Heart left ventricle (tissue), 16 donors: ENCODE results near the gene SECTM1. TPM values are rescaled to one million over a fixed set of nuclear protein-coding genes. Genes with fewer than 3 reads are reported as not detected.

ENCODE experiments used
- ATAC-seq, 4 donors: fragments of 200-7000 bp; cut with Tn5 transposase; one replicate each; pipeline ENCODE4 v1.9.1; 2020 to 2022; ENCODE audit warnings: moderate library complexity in 4 of 4, mild to moderate bottlenecking in 3 of 4, moderate number of reproducible peaks in 1 of 4
- DNase-seq, 5 donors: peaks; one replicate each; pipeline ENCODE4 v3.0.0-alpha.2; 2020
- H3K27ac ChIP-seq, 12 donors: fragments of 200-600 bp; sonication (generic) in 4 of 12; one replicate each; pipeline versions ENCODE4 v1.5.0 to v1.8.0; 2016 to 2022; ENCODE audit warnings: mild to moderate bottlenecking in 2 of 12
- H3K27me3 ChIP-seq, 9 donors: fragments of 200-600 bp; sonication (generic) in 2 of 9; one replicate each; pipeline versions ENCODE4 v1.5.1 to v1.8.0; 2016 to 2022; ENCODE audit warnings: mild to moderate bottlenecking in 3 of 9
- H3K36me3 ChIP-seq, 9 donors: fragments of 200-600 bp; sonication (generic) in 2 of 9; one replicate each; pipeline versions ENCODE4 v1.5.0 to v1.8.0; 2018 to 2022; ENCODE audit warnings: mild to moderate bottlenecking in 2 of 9
- H3K4me1 ChIP-seq, 12 donors: fragments of 200-600 bp; sonication (generic) in 4 of 12; one replicate each; pipeline versions ENCODE4 v1.5.0 to v1.8.0; 2016 to 2022; ENCODE audit warnings: mild to moderate bottlenecking in 3 of 12
- H3K4me3 ChIP-seq, 12 donors: fragments of 200-600 bp; sonication (generic) in 4 of 12; one replicate each; pipeline versions ENCODE4 v1.5.0 to v1.8.0; 2017 to 2022; ENCODE audit warnings: mild to moderate bottlenecking in 9 of 12, moderate library complexity in 4 of 12
- H3K9me3 ChIP-seq, 12 donors: fragments of 200-600 bp; sonication (generic) in 4 of 12; one replicate each; pipeline versions ENCODE4 v1.5.0 to v1.8.0; 2016 to 2022; ENCODE audit warnings: mild to moderate bottlenecking in 1 of 12
- POLR2A ChIP-seq, 2 donors: fragments of 450-650 bp; IDR thresholded peaks; one replicate each; pipeline ENCODE4 v1.6.1; 2017; ENCODE audit warnings: antibody characterized with exemption in 2 of 2, mild to moderate bottlenecking in 2 of 2, moderate library complexity in 2 of 2
- WGBS, 4 donors: extraction: QIAGEN DNeasy Blood & Tissue Kit in 2 of 4; methylation state at CpG; one replicate each; pipeline versions ENCODE4 v1.1.5 to v1.1.7; 2013 to 2018; 5-methylcytosine and 5-hydroxymethylcytosine counted together
- intact Hi-C, 10 donors: fragments of 100-400 bp; cut with DNase I; formaldehyde crosslinking; loops; one replicate each; pipeline versions ENCODE4 v1.11.1 to v1.14.2; 2022
- polyA plus RNA-seq, 2 donors: library from polyadenylated mRNA; stranded (reverse); fragments of 200-250 nt; gene quantifications; one replicate each; pipeline ENCODE4 v1.2.3, GENCODE V29; 2013
- total RNA-seq, 9 donors: library from RNA; depleted of rRNA in 2 of 9; stranded (reverse); fragments of >200 nt in 2 of 9; fragmentation: NEBNext Ultra II Directional in 3 of 9; extraction: Animal tissue kit (Norgen Biotek cat#: 25700) in 3 of 9; gene quantifications; one replicate each; pipeline versions ENCODE4 v1.1.0 to v1.2.4, GENCODE V29; 2016 to 2023
- TF ChIP-seq, protein P1 (sequence below), 12 donors: fragments of 200-600 bp; sonication (generic) in 4 of 12; IDR thresholded peaks; one replicate each; pipeline versions ENCODE4 v1.5.0 to v1.8.0; 2018 to 2022; ENCODE audit warnings: antibody characterized with exemption in 12 of 12, mild to moderate bottlenecking in 5 of 12
- donor health status: ischemic (EF 13 %, LVEDD 7.1; RV severe dilation, severe dysfunction).
- donor health status: healthy with polysubstance abuse.
- donor health status: DM: no; HTN: yes; CAD: no.
- donor health status: DM: no; HTN: no; CAD: no.
- donor health status: ischemic (EF 25% LVEDD 6.9; RV normal size, moderate dysfunction).
- donor health status: ischemic (EF 25% LVEDD 5.7; RV mildly dilated, moderate dysfunction).
- donor health status: healthy.
- donor health status: DM: yes; HTN: yes; CAD: no.
- donor health status: ischemic (EF 35%, LVEDD 5.7; RV mildly dilated, moderate dysfunction).
- donor health status: nonischemic (EF 11% LVEDD 7.7; RV severe dilation, severe dysfunction).
- donor health status: DM: yes; HTN: yes; CAD: no.
- donor health status: PGD.
- donor health status: ischemic (EF 29% LVEDD 5.4; RV normal size, mild dysfunction).
- donor health status: nonischemic (EF 23%, LVEDD 6.1; RV moderate dilation, normal function).

Gene SECTM1
- total and polyA plus RNA-seq, 11 donors: 2.3 to 41.6 (median 3.4) TPM

DNA sequence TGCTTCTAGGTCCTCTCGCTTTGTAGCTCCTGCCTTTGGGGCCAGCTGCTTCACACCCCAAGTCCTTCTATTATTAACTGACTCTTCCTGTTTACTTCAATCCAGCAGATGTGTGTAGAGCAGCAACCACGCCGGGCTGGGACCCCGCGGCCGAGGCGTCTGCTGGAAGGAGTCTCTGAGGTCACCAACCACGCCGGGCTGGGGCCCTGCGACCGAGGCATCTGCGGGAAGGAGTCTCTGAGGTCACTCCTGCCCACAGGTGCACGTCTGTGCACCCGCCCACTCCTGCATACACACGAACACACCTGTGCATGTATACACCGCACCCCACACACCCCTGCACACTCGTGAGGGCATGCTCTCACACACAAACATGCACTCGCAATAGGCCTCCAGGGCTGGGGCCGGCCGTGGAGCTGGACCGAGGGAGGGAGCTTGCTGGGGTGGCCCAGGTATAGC is 17.7 kb upstream of the SECTM1 start:
- no peak for TF ChIP-seq POLR2A (IDR thresholded peaks at IDR 0.05)
- TF ChIP-seq, protein P1, sequence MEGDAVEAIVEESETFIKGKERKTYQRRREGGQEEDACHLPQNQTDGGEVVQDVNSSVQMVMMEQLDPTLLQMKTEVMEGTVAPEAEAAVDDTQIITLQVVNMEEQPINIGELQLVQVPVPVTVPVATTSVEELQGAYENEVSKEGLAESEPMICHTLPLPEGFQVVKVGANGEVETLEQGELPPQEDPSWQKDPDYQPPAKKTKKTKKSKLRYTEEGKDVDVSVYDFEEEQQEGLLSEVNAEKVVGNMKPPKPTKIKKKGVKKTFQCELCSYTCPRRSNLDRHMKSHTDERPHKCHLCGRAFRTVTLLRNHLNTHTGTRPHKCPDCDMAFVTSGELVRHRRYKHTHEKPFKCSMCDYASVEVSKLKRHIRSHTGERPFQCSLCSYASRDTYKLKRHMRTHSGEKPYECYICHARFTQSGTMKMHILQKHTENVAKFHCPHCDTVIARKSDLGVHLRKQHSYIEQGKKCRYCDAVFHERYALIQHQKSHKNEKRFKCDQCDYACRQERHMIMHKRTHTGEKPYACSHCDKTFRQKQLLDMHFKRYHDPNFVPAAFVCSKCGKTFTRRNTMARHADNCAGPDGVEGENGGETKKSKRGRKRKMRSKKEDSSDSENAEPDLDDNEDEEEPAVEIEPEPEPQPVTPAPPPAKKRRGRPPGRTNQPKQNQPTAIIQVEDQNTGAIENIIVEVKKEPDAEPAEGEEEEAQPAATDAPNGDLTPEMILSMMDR (IDR thresholded peaks at IDR 0.05): no peak
- H3K9me3 ChIP-seq: no peaks in the 10 kb centered on the region
- H3K36me3 ChIP-seq: no peaks in the 10 kb centered on the region
- DNase-seq: no peak
- 58 to 67% (median 63%) methylated on average over 19 to 21 of the region's 21 CpGs for WGBS, 4 donors
- peaks cover 0 to 14% (median 3%) of the 10 kb centered on the region in 12 donors for H3K4me1 ChIP-seq
- H3K27me3 ChIP-seq: peaks cover 0 to 5% (median 0%) of the 10 kb centered on the region in 9 donors
- H3K4me3 ChIP-seq: no peak overlapping the region
- intact Hi-C loops: loop anchor here (1.0 to 10.0 kb wide), 12 partner anchors 61 to 426 kb away; no protein-coding TSS in a partner anchor
- H3K27ac ChIP-seq: no peak overlapping the region
- peak in 1 of 4 donors; percentile 13 for ATAC-seq

DNA sequence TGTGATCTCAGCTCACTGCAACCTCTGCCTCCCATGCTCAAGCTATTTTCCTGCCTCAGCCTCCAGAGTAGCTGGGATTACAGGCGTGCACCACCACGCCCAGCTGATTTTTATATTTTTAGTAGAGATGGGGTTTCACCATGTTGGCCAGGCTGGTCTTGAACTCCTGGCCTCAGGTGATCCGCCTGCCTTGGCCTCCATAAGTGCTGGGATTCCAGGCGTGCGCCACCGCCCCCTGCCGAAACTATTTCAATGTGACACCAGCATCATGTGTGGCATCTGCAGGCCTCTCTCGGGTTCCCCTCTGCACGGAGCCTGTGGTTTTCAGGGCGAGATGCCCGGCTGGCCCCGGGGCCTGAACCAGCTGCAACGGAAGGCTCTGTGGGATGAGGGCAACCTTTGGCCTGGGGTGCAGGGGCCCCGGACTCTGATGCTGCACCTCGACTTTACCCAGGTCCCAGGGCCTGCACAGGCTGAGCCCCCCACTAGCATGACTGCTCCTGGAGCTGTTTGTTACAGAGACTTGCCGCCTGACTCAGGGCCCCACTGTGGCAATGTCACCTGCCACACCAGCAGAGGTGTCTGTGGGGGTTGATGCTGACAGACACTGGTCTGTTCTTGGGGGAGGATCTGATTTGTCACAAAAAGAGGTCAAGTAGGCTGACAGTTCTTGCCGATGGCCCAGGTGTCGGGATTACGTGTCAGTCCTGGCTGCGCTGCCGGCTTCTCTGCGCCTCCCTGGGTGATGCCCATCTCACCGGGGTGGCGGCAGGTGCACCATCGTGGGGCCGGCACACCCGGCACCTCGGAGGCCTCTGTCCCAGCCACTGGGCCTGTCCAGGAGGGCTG is 16.8 kb upstream of the SECTM1 start:
- 90 to 96% (median 94%) methylated on average over 13 to 28 of the region's 28 CpGs for WGBS, 4 donors

DNA sequence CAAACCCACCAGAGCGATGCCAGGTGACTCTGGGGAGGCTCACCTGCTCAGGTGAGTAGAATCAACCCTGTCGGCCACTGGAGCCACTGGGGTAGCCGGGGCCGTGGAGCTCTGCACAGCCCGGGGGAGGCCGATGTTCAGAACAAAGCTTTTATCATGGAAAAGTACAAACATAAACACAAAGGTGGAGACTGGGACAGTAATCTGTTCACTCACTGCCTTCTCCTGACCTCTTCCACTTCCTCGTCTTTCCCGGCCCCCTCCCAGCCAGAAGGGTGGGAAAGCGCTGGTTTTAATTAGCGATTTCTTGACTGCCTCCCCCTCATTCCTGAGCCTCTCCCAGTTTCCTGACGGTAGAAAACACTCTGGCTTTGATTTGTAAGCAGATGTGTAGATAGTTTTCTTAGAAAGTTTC is 15.7 kb upstream of the SECTM1 start:
- intact Hi-C loops: loop anchor here in 1 of 10 donors (5.0 kb wide), 1 partner anchor 423 kb away; no protein-coding TSS in a partner anchor
- H3K4me3 ChIP-seq: no peak overlapping the region
- H3K4me1 ChIP-seq: peaks cover 0 to 14% (median 3%) of the 10 kb centered on the region in 12 donors
- WGBS, 4 donors: 36 to 53% (median 47%) methylated on average over 11 of the region's 11 CpGs
- H3K9me3 ChIP-seq: no peaks in the 10 kb centered on the region
- no peaks in the 10 kb centered on the region for H3K27me3 ChIP-seq
- H3K27ac ChIP-seq: no peak overlapping the region
- DNase-seq: no peak
- H3K36me3 ChIP-seq: no peaks in the 10 kb centered on the region
- TF ChIP-seq POLR2A (IDR thresholded peaks at IDR 0.05): no peak
- TF ChIP-seq, protein P1 (IDR thresholded peaks at IDR 0.05): no peak
- peak in 2 of 4 donors; percentile 5 to 8 for ATAC-seq

More for the DNA sequence above, 16.8 kb upstream of the SECTM1 start:
- ATAC-seq (no peak), DNase-seq (no peak)
- no peak overlapping the region for H3K27ac ChIP-seq
- H3K4me3 ChIP-seq: no peak overlapping the region
- no peaks in the 10 kb centered on the region for H3K9me3 ChIP-seq
- no peaks in the 10 kb centered on the region for H3K27me3 ChIP-seq
- no peaks in the 10 kb centered on the region for H3K36me3 ChIP-seq
- intact Hi-C loops: loop anchor here (1.0 to 10.0 kb wide), 12 partner anchors 62 to 427 kb away; no protein-coding TSS in a partner anchor
- H3K4me1 ChIP-seq: peaks cover 0 to 14% (median 3%) of the 10 kb centered on the region in 12 donors
- TF ChIP-seq POLR2A (IDR thresholded peaks at IDR 0.05): no peak
- TF ChIP-seq, protein P1 (IDR thresholded peaks at IDR 0.05): no peak

DNA sequence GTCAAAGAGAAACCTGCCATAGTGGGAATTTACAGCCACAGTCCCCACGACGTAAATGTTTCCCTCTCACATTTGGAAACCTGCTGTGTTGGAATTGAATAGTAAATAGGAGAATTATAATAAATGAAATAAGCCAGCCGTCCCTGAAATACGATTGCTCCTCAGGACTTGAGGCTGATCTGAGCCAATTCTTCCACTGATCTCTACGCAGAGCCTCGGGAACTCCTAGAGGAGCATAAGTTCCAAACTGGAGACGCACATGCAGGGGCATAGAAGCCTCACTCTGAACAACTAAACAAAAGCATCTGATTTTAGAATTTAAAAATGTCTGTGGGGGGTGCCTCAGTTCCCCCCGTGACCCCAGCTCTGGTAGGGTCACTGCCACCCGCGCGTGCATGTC is 15.3 kb upstream of the SECTM1 start:
- no peak for ATAC-seq
- intact Hi-C loops: loop anchor here in 1 of 10 donors (5.0 kb wide), 1 partner anchor 423 kb away; no protein-coding TSS in a partner anchor
- no peak overlapping the region for H3K27ac ChIP-seq
- no peaks in the 10 kb centered on the region for H3K36me3 ChIP-seq
- DNase-seq: no peak
- TF ChIP-seq, protein P1 (IDR thresholded peaks at IDR 0.05): no peak
- TF ChIP-seq POLR2A (IDR thresholded peaks at IDR 0.05): no peak
- H3K27me3 ChIP-seq: no peaks in the 10 kb centered on the region
- H3K9me3 ChIP-seq: no peaks in the 10 kb centered on the region
- H3K4me3 ChIP-seq: no peak overlapping the region
- H3K4me1 ChIP-seq: peaks cover 0 to 14% (median 3%) of the 10 kb centered on the region in 12 donors
- 59 to 67% (median 65%) methylated on average over 11 of the region's 11 CpGs for WGBS, 4 donors
